ENCODE measurements around the gene ADGRG3.
A peak's percentile ranks its signal among the peaks of the same experiment; 100 is the strongest.

DNA sequence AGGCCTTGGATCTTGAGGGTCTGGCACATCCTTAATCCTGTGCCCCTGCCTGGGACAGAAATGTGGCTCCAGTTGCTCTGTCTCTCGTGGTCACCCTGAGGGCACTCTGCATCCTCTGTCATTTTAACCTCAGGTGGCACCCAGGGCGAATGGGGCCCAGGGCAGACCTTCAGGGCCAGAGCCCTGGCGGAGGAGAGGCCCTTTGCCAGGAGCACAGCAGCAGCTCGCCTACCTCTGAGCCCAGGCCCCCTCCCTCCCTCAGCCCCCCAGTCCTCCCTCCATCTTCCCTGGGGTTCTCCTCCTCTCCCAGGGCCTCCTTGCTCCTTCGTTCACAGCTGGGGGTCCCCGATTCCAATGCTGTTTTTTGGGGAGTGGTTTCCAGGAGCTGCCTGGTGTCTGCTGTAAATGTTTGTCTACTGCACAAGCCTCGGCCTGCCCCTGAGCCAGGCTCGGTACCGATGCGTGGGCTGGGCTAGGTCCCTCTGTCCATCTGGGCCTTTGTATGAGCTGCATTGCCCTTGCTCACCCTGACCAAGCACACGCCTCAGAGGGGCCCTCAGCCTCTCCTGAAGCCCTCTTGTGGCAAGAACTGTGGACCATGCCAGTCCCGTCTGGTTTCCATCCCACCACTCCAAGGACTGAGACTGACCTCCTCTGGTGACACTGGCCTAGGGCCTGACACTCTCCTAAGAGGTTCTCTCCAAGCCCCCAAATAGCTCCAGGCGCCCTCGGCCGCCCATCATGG, 4.0 kb upstream of the ADGRG3 start:
- TF ChIP-seq, protein P1, sequence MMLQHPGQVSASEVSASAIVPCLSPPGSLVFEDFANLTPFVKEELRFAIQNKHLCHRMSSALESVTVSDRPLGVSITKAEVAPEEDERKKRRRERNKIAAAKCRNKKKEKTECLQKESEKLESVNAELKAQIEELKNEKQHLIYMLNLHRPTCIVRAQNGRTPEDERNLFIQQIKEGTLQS (IDR thresholded peaks at IDR 0.05; ENCODE audit: insufficient read depth, low read depth, low read length): no peak
- TF ChIP-seq, protein P2, sequence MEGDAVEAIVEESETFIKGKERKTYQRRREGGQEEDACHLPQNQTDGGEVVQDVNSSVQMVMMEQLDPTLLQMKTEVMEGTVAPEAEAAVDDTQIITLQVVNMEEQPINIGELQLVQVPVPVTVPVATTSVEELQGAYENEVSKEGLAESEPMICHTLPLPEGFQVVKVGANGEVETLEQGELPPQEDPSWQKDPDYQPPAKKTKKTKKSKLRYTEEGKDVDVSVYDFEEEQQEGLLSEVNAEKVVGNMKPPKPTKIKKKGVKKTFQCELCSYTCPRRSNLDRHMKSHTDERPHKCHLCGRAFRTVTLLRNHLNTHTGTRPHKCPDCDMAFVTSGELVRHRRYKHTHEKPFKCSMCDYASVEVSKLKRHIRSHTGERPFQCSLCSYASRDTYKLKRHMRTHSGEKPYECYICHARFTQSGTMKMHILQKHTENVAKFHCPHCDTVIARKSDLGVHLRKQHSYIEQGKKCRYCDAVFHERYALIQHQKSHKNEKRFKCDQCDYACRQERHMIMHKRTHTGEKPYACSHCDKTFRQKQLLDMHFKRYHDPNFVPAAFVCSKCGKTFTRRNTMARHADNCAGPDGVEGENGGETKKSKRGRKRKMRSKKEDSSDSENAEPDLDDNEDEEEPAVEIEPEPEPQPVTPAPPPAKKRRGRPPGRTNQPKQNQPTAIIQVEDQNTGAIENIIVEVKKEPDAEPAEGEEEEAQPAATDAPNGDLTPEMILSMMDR (IDR thresholded peaks at IDR 0.05; ENCODE audit: control extremely low read depth in 1 of 3, insufficient read depth in 1 of 3, low read depth in 1 of 3, low read length in 3 of 3): peak in 2 of 3 experiments; percentile 16 to 49; a peak in 3 of 4 replicates
- no peak for TF ChIP-seq POLR2AphosphoS5 (IDR thresholded peaks at IDR 0.05; ENCODE audit: low read depth, low read length)
- TF ChIP-seq TAF1 (IDR thresholded peaks at IDR 0.05; ENCODE audit: low read depth, low read length): no peak
- no peak for TF ChIP-seq POLR2A (IDR thresholded peaks at IDR 0.05; ENCODE audit: control extremely low read depth in 1 of 2, low read depth in 2 of 2, low read length in 2 of 2)
- TF ChIP-seq, protein P3, sequence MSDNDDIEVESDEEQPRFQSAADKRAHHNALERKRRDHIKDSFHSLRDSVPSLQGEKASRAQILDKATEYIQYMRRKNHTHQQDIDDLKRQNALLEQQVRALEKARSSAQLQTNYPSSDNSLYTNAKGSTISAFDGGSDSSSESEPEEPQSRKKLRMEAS (IDR thresholded peaks at IDR 0.05): no peak
- no peak for TF ChIP-seq CEBPB (IDR thresholded peaks at IDR 0.05; ENCODE audit: low read depth, low read length)
